Mesendoderm (in vitro differentiated cells): ENCODE measurements around the gene GNG12.

Experiments used
- DNase-seq: peaks from one replicate; pipeline ENCODE4 v3.0.0; 2013
- H2AK5ac ChIP-seq: 2 replicates; pipeline ENCODE4 v1.6.1; 2013; ENCODE audit warnings: low read length, inconsistent platforms
- H2BK120ac ChIP-seq: 2 replicates; pipeline ENCODE4 v1.6.1; 2013; ENCODE audit warnings: low read depth, mild to moderate bottlenecking, low read length, moderate library complexity, mixed read lengths
- H2BK15ac ChIP-seq: replicated peaks from 2 replicates; pipeline ENCODE4 v1.6.1; 2013; ENCODE audit warnings: low read depth, mild to moderate bottlenecking, moderate library complexity
- H2BK5ac ChIP-seq: 2 replicates; pipeline ENCODE4 v1.6.1; 2013; ENCODE audit warnings: low read length, inconsistent platforms
- H3K18ac ChIP-seq: 2 replicates; pipeline ENCODE4 v1.6.1; 2013; ENCODE audit warnings: mild to moderate bottlenecking, low read length, mixed read lengths
- H3K23ac ChIP-seq: one replicate; pipeline ENCODE4 v1.6.1; 2013; ENCODE audit warnings: low read length
- H3K27ac ChIP-seq: 2 replicates; pipeline ENCODE4 v1.5.1; 2013; ENCODE audit warnings: low read depth, mild to moderate bottlenecking, inconsistent platforms, low read length, moderate library complexity
- H3K27me3 ChIP-seq: 2 replicates; pipeline ENCODE4 v1.6.1; 2013; ENCODE audit warnings: low read length, control low read depth, mild to moderate bottlenecking, inconsistent platforms; ENCODE audit not compliant: insufficient read depth, poor library complexity
- H3K36me3 ChIP-seq: 2 replicates; pipeline ENCODE4 v1.6.1; 2013; ENCODE audit warnings: low read length, inconsistent platforms; ENCODE audit not compliant: control insufficient read depth, insufficient read depth
- H3K4ac ChIP-seq: one replicate; pipeline ENCODE4 v1.6.1; 2013; ENCODE audit warnings: low read depth, mild to moderate bottlenecking, low read length, moderate library complexity
- H3K4me1 ChIP-seq: 2 replicates; pipeline ENCODE4 v1.6.1; 2013; ENCODE audit warnings: low read depth, low read length, inconsistent platforms; ENCODE audit not compliant: control insufficient read depth
- H3K4me2 ChIP-seq: 2 replicates; pipeline ENCODE4 v1.6.1; 2013; ENCODE audit warnings: low read length
- H3K4me3 ChIP-seq: 2 replicates; pipeline ENCODE4 v1.5.1; 2013; ENCODE audit warnings: mild to moderate bottlenecking, low read length
- H3K56ac ChIP-seq: one replicate; pipeline ENCODE4 v1.6.1; 2013; ENCODE audit warnings: low read length
- H3K79me1 ChIP-seq: 2 replicates; pipeline ENCODE4 v1.6.1; 2013; ENCODE audit warnings: low read length, inconsistent platforms
- H3K79me2 ChIP-seq: 2 replicates; pipeline ENCODE4 v1.6.1; 2013; ENCODE audit warnings: mild to moderate bottlenecking, low read length; ENCODE audit not compliant: control insufficient read depth, insufficient read depth
- H3K9ac ChIP-seq: 2 replicates; pipeline ENCODE4 v1.6.1; 2013; ENCODE audit warnings: low read length, inconsistent platforms
- H4K5ac ChIP-seq: one replicate; pipeline ENCODE4 v1.6.1; 2013; ENCODE audit warnings: low read length
- H4K8ac ChIP-seq: one replicate; pipeline ENCODE4 v1.6.1; 2013; ENCODE audit warnings: low read depth, mild to moderate bottlenecking, control low read depth, low read length, moderate library complexity
- WGBS: extraction: QIAGEN DNeasy Blood & Tissue Kit; methylation state at CpG from one replicate; pipeline ENCODE4 v1.1.7; 2013; ENCODE audit warnings: low lambda C conversion rate, missing lambda C conversion rate; ENCODE audit not compliant: insufficient coverage; ENCODE audit errors: extremely low coverage; 5-methylcytosine and 5-hydroxymethylcytosine counted together

The GNG12 gene

DNA sequence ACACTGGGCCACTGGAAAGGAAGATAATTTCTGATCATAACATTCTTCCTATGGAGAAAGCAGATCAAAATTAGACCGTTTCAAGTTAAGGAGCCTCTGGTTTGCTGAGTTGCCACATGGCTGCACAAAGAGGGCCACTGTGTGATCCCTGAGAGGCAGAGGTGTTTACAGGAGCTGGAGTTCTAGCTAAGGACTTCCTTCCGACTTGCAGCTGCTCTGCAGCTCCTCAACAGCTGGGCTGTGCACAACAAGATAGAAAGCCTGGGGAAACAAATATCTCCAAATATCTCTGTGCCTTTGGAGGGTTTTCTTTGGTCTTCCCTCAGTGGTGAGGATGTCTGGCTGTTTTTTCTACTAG is 121.4 kb downstream of the GNG12 start:
- H4K5ac ChIP-seq: no peak overlapping the region
- peak overlapping the region; percentile 10 for H2BK120ac ChIP-seq
- H3K9ac ChIP-seq: peak overlapping the region; percentile 5
- WGBS: no CpG with 5 or more reads among the region's 2 CpGs
- DNase-seq: peak; percentile 33
- H3K27me3 ChIP-seq: no peaks in the 10 kb centered on the region
- H3K27ac ChIP-seq: no peak overlapping the region
- no peaks in the 10 kb centered on the region for H3K79me1 ChIP-seq
- H3K79me2 ChIP-seq: no peaks in the 10 kb centered on the region
- peak overlapping the region; percentile 6 for H2BK5ac ChIP-seq
- H2AK5ac ChIP-seq: no peak overlapping the region
- peak overlapping the region; percentile 44 for H3K18ac ChIP-seq
- H3K36me3 ChIP-seq: no peaks in the 10 kb centered on the region
- peaks cover 12% of the 10 kb centered on the region for H3K4me1 ChIP-seq
- H3K56ac ChIP-seq: no peak overlapping the region
- no peak overlapping the region for H4K8ac ChIP-seq
- no peak overlapping the region for H3K4me2 ChIP-seq
- no peak overlapping the region for H3K4me3 ChIP-seq
- no peak overlapping the region for H3K4ac ChIP-seq
- no peak overlapping the region for H2BK15ac ChIP-seq
- no peak overlapping the region for H3K23ac ChIP-seq

DNA sequence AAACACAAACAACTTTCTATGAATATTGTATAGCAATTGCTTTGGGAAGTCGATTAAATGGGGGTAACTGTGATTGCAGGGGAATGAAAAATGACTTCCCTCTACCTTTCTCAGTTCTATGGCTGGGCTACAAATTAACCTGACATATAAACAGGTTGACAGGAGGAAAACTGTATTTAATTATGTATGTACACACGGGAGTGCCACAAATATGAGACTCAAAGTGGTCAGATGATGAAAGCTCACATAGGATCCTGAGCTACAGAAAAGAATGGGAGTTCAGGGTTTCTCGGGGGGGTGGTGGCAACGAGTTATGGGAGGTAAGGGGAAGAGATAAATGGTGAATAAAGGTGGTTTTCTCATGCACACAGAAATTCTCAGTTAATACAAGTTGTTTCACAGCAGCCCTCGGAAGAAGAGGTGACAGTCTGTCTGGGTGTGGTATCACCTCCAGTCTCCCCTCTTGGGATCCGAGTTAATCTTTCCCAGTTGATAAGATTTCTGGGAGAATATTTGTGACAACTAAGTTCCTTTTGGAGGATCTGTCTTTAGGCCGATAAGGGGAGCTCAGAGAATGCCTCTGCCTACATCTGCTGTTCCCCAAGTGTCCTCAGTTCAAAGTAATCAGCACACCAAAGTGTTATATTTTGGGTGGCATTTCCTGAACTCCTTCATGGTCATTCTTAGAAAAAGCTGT is 122.0 kb downstream of the GNG12 start:
- no peaks in the 10 kb centered on the region for H3K36me3 ChIP-seq
- no peak overlapping the region for H3K4me2 ChIP-seq
- no peak overlapping the region for H3K56ac ChIP-seq
- no peak overlapping the region for H4K5ac ChIP-seq
- peak overlapping the region; percentile 44 for H3K18ac ChIP-seq
- peak; percentile 70 for DNase-seq
- H3K27me3 ChIP-seq: no peaks in the 10 kb centered on the region
- H3K79me2 ChIP-seq: no peaks in the 10 kb centered on the region
- H4K8ac ChIP-seq: no peak overlapping the region
- no peaks in the 10 kb centered on the region for H3K79me1 ChIP-seq
- no peak overlapping the region for H3K23ac ChIP-seq
- H3K9ac ChIP-seq: peak overlapping the region; percentile 5
- no CpG with 5 or more reads among the region's 7 CpGs for WGBS
- no peak overlapping the region for H2AK5ac ChIP-seq
- H3K4me1 ChIP-seq: peaks cover 12% of the 10 kb centered on the region
- no peak overlapping the region for H3K27ac ChIP-seq
- no peak overlapping the region for H3K4me3 ChIP-seq
- H2BK15ac ChIP-seq: no peak overlapping the region
- peak overlapping the region; percentile 43 for H2BK5ac ChIP-seq
- H3K4ac ChIP-seq: no peak overlapping the region
- peak overlapping the region; percentile 10 for H2BK120ac ChIP-seq

- no peak overlapping the region for H3K4me3 ChIP-seq
These were observed 122.8 kb downstream of the GNG12 start for GRCh38 chr1:67710417-67710816.

DNA sequence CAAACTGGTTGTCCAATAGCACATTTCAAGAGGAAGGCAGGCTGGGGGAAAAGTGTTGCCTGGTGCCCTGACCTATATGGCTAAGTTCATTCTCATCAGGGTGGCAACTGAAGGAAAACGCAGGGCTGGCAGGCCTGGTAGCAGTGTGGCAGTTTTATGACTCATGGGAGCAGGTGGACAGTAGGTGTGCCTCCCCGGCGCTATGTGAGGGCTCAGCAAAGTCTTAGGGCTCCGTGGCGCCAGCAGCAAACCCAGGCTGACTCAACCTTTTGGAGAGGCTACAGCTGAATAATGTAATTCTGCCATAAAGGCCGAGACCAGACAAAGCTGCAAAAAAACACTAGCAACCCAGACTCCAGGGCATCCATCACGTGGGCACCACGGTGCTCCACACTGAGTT is 124.7 kb downstream of the GNG12 start:
- no peak overlapping the region for H3K4ac ChIP-seq
- no peak overlapping the region for H3K23ac ChIP-seq
- no peak overlapping the region for H3K18ac ChIP-seq
- H3K4me3 ChIP-seq: no peak overlapping the region
- no peaks in the 10 kb centered on the region for H3K79me1 ChIP-seq
- H3K79me2 ChIP-seq: no peaks in the 10 kb centered on the region
- no peak overlapping the region for H4K8ac ChIP-seq
- no peak overlapping the region for H3K9ac ChIP-seq
- H3K4me1 ChIP-seq: peaks cover 12% of the 10 kb centered on the region
- H3K36me3 ChIP-seq: no peaks in the 10 kb centered on the region
- H2AK5ac ChIP-seq: no peak overlapping the region
- no peak for DNase-seq
- WGBS: no CpG with 5 or more reads among the region's 8 CpGs
- no peak overlapping the region for H3K56ac ChIP-seq
- H3K27me3 ChIP-seq: no peaks in the 10 kb centered on the region
- no peak overlapping the region for H2BK5ac ChIP-seq
- no peak overlapping the region for H3K27ac ChIP-seq
- H2BK15ac ChIP-seq: no peak overlapping the region
- no peak overlapping the region for H4K5ac ChIP-seq
- H2BK120ac ChIP-seq: no peak overlapping the region
- H3K4me2 ChIP-seq: no peak overlapping the region

More at GRCh38 chr1:67710417-67710816, 122.8 kb downstream of the GNG12 start:
- no peak overlapping the region for H3K23ac ChIP-seq
- peaks cover 12% of the 10 kb centered on the region for H3K4me1 ChIP-seq
- no peaks in the 10 kb centered on the region for H3K79me1 ChIP-seq
- H2AK5ac ChIP-seq: no peak overlapping the region
- H3K4me2 ChIP-seq: no peak overlapping the region
- H3K4ac ChIP-seq: no peak overlapping the region
- no peak for DNase-seq
- H4K8ac ChIP-seq: no peak overlapping the region
- H3K9ac ChIP-seq: no peak overlapping the region
- H2BK120ac ChIP-seq: no peak overlapping the region
- H3K36me3 ChIP-seq: no peaks in the 10 kb centered on the region
- no peaks in the 10 kb centered on the region for H3K27me3 ChIP-seq
- H3K18ac ChIP-seq: no peak overlapping the region
- WGBS: no CpG with 5 or more reads among the region's 5 CpGs
- no peak overlapping the region for H2BK15ac ChIP-seq
- no peak overlapping the region for H3K27ac ChIP-seq
- no peaks in the 10 kb centered on the region for H3K79me2 ChIP-seq
- no peak overlapping the region for H2BK5ac ChIP-seq
- H3K56ac ChIP-seq: peak overlapping the region; percentile 75
- no peak overlapping the region for H4K5ac ChIP-seq

- Histone ChIP-seq H3K23ac (no peak overlapping the region), H2BK15ac (no peak overlapping the region), H3K27ac (peak overlapping the region; percentile 8), H3K18ac (no peak overlapping the region), H3K4me2 (no peak overlapping the region), H3K4ac (peak overlapping the region; percentile 29), H3K4me1 (peaks cover 4% of the 10 kb centered on the region), H3K9ac (no peak overlapping the region), H2AK5ac (no peak overlapping the region), H2BK120ac (no peak overlapping the region), H3K36me3 (no peaks in the 10 kb centered on the region), H2BK5ac (no peak overlapping the region), H4K8ac (no peak overlapping the region), H4K5ac (no peak overlapping the region), H3K4me3 (no peak overlapping the region), H3K79me1 (no peaks in the 10 kb centered on the region), H3K27me3 (no peaks in the 10 kb centered on the region), H3K56ac (no peak overlapping the region), H3K79me2 (no peaks in the 10 kb centered on the region)
- no peak for DNase-seq
- no CpG with 5 or more reads among the region's 10 CpGs for WGBS
These were observed 127.4 kb downstream of the GNG12 start for GRCh38 chr1:67705735-67706453.
